SU-DHL-6 (cell line): ENCODE measurements around the gene TMCC1.

ENCODE experiments used
- H2AFZ ChIP-seq: fragments of 200-600 bp; sonication (generic); 2 replicates; pipeline ENCODE4 v1.6.1; 2014; ENCODE audit warnings: low read depth, mild to moderate bottlenecking, moderate library complexity, mixed read lengths, antibody characterized with exemption, low read length; ENCODE audit not compliant: severe bottlenecking
- H3F3A ChIP-seq: fragments of 200-600 bp; shearing (Covaris generic); 2 replicates; pipeline ENCODE4 v1.6.0; 2016; ENCODE audit warnings: antibody characterized with exemption, mild to moderate bottlenecking; ENCODE audit not compliant: insufficient read depth
- H3K27ac ChIP-seq: fragments of 200-600 bp; sonication (generic); 2 replicates; pipeline ENCODE4 v1.5.1; 2016; ENCODE audit warnings: low read depth, mild to moderate bottlenecking, low read length, moderate library complexity, mixed read lengths
- H3K27me3 ChIP-seq: fragments of 200-600 bp; sonication (generic), shearing (Covaris generic); 2 replicates; pipeline ENCODE4 v1.6.0; 2014; ENCODE audit warnings: mild to moderate bottlenecking, low read length
- H3K36me3 ChIP-seq: fragments of 200-600 bp; sonication (generic); 2 replicates; pipeline ENCODE4 v1.6.1; 2014; ENCODE audit warnings: mild to moderate bottlenecking, low read length, mixed read lengths
- H3K4me2 ChIP-seq: fragments of 300-600, 200-600 bp; shearing (Covaris generic), sonication (generic); 2 replicates; pipeline ENCODE4 v1.6.0; 2014; ENCODE audit warnings: low read length, low read depth, mild to moderate bottlenecking; ENCODE audit not compliant: poor library complexity, severe bottlenecking
- H3K4me3 ChIP-seq: fragments of 200-600 bp; sonication (generic); 2 replicates; pipeline ENCODE4 v1.5.1; 2014; ENCODE audit warnings: antibody characterized with exemption, low read length, mild to moderate bottlenecking, mixed read lengths; ENCODE audit not compliant: insufficient read depth, poor library complexity, severe bottlenecking
- H3K79me2 ChIP-seq: fragments of 200-600 bp; sonication (generic); 2 replicates; pipeline ENCODE4 v1.6.1; 2014; ENCODE audit warnings: mild to moderate bottlenecking, low read length, moderate library complexity; ENCODE audit not compliant: insufficient read depth
- H3K9ac ChIP-seq: fragments of 200-600 bp; sonication (generic); 2 replicates; pipeline ENCODE4 v1.7.0; 2014; ENCODE audit warnings: mild to moderate bottlenecking, low read length
- H3K9me2 ChIP-seq: fragments of 200-600 bp; sonication (generic); replicated peaks from 2 replicates; pipeline ENCODE4 v1.6.1; 2014; ENCODE audit warnings: low read length; ENCODE audit not compliant: insufficient read depth
- H3K9me3 ChIP-seq: fragments of 200-600 bp; sonication (generic); 2 replicates; pipeline ENCODE4 v1.6.1; 2014; ENCODE audit warnings: low read length, mixed read lengths; ENCODE audit not compliant: insufficient read depth
- H4K20me1 ChIP-seq: fragments of 200-600 bp; sonication (generic); 2 replicates; pipeline ENCODE4 v1.6.1; 2014; ENCODE audit warnings: low read depth, mild to moderate bottlenecking, antibody characterized with exemption, low read length, moderate library complexity, mixed read lengths
- EZH2phosphoT487 ChIP-seq: fragments of 200-600 bp; sonication (generic), shearing (Covaris generic); conservative IDR thresholded peaks from 2 replicates; pipeline ENCODE4 v1.6.1; 2018; ENCODE audit warnings: mild to moderate bottlenecking, antibody characterized with exemption, low read length, moderate library complexity, mixed read lengths
- TF ChIP-seq, protein P1 (sequence below): fragments of 200-600 bp; sonication (generic); IDR thresholded peaks from one replicate; pipeline ENCODE4 v1.5.1; 2017; ENCODE audit warnings: antibody characterized with exemption, mild to moderate bottlenecking, low read length, moderate library complexity; ENCODE audit not compliant: insufficient read depth, poor library complexity, severe bottlenecking

The TMCC1 gene

DNA sequence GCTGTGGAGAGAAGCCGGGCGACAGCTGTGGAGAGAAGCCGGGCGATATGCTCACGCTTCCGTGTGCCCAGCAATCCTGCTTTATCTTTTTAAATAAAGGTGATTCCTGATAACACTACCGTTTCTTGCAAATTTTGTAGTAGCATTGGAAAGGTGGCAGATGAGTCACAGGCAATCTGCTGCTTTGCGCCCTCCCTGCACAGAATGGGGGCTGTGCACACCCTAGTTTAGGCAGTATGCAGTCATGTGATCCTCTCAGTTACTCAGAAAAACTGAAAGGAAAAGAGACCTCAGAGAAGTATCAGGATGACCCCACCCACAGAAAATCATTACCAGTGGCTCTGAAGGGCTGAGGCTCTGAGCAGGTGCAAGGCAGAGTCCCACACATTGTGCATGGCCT is 24.9 kb upstream of the TMCC1 start:
- Histone ChIP-seq H3K79me2 (no peaks in the 10 kb centered on the region), H3K9ac (no peak overlapping the region), H4K20me1 (no peaks in the 10 kb centered on the region), H3K27ac (no peak overlapping the region), H2AFZ (no peak overlapping the region), H3K9me2 (no peaks in the 10 kb centered on the region), H3K4me3 (no peak overlapping the region), H3F3A (no peaks in the 10 kb centered on the region), H3K9me3 (peaks cover 24% of the 10 kb centered on the region; the same call in 1 of the 2 replicates), H3K36me3 (no peaks in the 10 kb centered on the region), H3K27me3 (no peaks in the 10 kb centered on the region), H3K4me2 (no peak overlapping the region)
- no peak for TF ChIP-seq EZH2phosphoT487
- TF ChIP-seq, protein P1, sequence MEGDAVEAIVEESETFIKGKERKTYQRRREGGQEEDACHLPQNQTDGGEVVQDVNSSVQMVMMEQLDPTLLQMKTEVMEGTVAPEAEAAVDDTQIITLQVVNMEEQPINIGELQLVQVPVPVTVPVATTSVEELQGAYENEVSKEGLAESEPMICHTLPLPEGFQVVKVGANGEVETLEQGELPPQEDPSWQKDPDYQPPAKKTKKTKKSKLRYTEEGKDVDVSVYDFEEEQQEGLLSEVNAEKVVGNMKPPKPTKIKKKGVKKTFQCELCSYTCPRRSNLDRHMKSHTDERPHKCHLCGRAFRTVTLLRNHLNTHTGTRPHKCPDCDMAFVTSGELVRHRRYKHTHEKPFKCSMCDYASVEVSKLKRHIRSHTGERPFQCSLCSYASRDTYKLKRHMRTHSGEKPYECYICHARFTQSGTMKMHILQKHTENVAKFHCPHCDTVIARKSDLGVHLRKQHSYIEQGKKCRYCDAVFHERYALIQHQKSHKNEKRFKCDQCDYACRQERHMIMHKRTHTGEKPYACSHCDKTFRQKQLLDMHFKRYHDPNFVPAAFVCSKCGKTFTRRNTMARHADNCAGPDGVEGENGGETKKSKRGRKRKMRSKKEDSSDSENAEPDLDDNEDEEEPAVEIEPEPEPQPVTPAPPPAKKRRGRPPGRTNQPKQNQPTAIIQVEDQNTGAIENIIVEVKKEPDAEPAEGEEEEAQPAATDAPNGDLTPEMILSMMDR: no peak

DNA sequence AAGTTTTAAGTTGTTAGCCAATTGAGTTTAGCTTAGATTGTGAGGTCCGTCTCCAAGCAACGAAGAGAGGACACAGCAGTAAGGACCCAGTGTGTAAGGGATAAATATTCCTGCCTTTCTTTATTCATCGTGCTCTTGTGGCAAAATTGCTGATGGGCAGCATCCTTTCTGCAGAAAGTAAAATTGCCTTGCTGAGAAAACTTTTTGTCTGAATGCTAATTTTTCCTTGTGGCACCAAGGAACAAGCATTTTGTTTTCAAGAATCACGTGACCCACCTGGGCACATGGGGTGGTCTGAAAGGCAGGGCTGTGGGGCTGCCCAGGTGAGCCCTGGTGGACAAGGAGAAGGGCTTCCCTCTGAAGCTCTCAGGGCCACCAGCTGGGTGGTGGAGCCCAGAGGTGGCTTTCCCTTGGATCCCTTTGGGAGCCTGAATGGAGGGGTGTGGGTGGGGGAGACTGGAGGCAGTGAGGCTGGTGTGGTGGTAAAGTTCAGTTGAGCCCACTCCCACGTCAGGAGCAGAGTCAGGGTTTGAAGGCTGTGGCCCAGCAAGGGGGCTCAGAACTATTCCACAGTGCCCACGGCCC is 24.0 kb upstream of the TMCC1 start:
- H3K9me3 ChIP-seq: peaks cover 24% of the 10 kb centered on the region; the same call in 1 of the 2 replicates
- no peak overlapping the region for H3K27ac ChIP-seq
- no peaks in the 10 kb centered on the region for H3F3A ChIP-seq
- no peaks in the 10 kb centered on the region for H3K9me2 ChIP-seq
- H3K79me2 ChIP-seq: no peaks in the 10 kb centered on the region
- no peak overlapping the region for H3K4me2 ChIP-seq
- H3K36me3 ChIP-seq: no peaks in the 10 kb centered on the region
- no peak overlapping the region for H3K9ac ChIP-seq
- H2AFZ ChIP-seq: no peak overlapping the region
- no peaks in the 10 kb centered on the region for H4K20me1 ChIP-seq
- no peak overlapping the region for H3K4me3 ChIP-seq
- no peaks in the 10 kb centered on the region for H3K27me3 ChIP-seq
- TF ChIP-seq EZH2phosphoT487: no peak
- TF ChIP-seq, protein P1: no peak

DNA sequence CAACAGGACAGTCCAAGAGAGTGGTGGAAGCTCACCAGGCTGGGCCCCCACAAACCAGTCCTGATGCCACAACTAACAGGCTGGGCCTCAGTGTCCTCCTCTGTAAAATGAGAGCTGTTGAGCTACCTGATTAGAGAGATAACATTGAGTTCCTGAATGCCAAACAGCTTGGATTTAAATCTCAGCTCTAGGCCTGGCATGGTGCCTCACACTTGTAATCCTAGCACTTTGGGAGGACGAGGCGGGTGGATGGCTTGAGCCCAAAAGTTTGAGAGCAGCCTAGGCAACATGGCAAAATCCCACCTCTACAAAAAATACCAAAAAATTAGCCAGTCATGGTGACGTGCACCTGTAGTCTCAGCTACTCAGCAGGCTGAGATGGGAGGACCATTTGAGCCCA is 20.1 kb upstream of the TMCC1 start:
- Histone ChIP-seq H3F3A (no peaks in the 10 kb centered on the region), H3K27me3 (no peaks in the 10 kb centered on the region), H3K9me3 (peaks cover 20% of the 10 kb centered on the region; the same call in 1 of the 2 replicates), H4K20me1 (no peaks in the 10 kb centered on the region), H3K4me2 (no peak overlapping the region), H3K9ac (no peak overlapping the region), H3K27ac (no peak overlapping the region), H3K9me2 (no peaks in the 10 kb centered on the region), H3K36me3 (no peaks in the 10 kb centered on the region), H2AFZ (no peak overlapping the region), H3K79me2 (no peaks in the 10 kb centered on the region), H3K4me3 (no peak overlapping the region)
- TF ChIP-seq, protein P1: no peak
- no peak for TF ChIP-seq EZH2phosphoT487
